NCI-H526 treated with DMSO at 0.1 percent for 48 hours (cell line): ENCODE data around the gene ADH7.
"Not testable (repeated sequence)": the region's sequence is repeated elsewhere in the genome, so short reads cannot be mapped to it uniquely, and the experiment has no call there.

ENCODE experiments used
- DNase-seq: peaks from one replicate; lab custom pipeline; 2025; lab: John Stamatoyannopoulos, UW

ADH7 gene

GRCh38 chr4:99379571-99379970 is 55.6 kb downstream of the ADH7 start:
- no peak for DNase-seq

- no peak for DNase-seq
These were observed 56.3 kb downstream of the ADH7 start for GRCh38 chr4:99378876-99379275.

- DNase-seq = not testable (repeated sequence)
These were observed 57.8 kb downstream of the ADH7 start for GRCh38 chr4:99377341-99377740.

- DNase-seq = not testable (repeated sequence)
These were observed 62.7 kb downstream of the ADH7 start for GRCh38 chr4:99372464-99372863.

- not testable (repeated sequence) for DNase-seq
These were observed 67.3 kb downstream of the ADH7 start for GRCh38 chr4:99367817-99368216.

- DNase-seq = no peak
These were observed 68.7 kb downstream of the ADH7 start for GRCh38 chr4:99366491-99366890.

- DNase-seq = no peak
These were observed 72.4 kb downstream of the ADH7 start for GRCh38 chr4:99362768-99363167.
